ENCODE results near the gene FUOM. TPM values are rescaled to one million over a fixed set of nuclear protein-coding genes. Genes with fewer than 3 reads are reported as not detected.
A peak's percentile ranks its signal among the peaks of the same experiment; 100 is the strongest.
"Not testable (repeated sequence)": the region's sequence is repeated elsewhere in the genome, so short reads cannot be mapped to it uniquely, and the experiment has no call there.

Gene FUOM
- total and polyA plus RNA-seq, 7 donors, result 3.0 to 9.1 (median 5.4) TPM

- WGBS, 3 donors, result 3 to 9% (median 6%) methylated on average over 30 to 68 of the region's 78 CpGs
- no peaks in the 10 kb centered on the region for H3K9me3 ChIP-seq
- DNase-seq (peak; percentile 75 to 86), ATAC-seq (peak; percentile 68 to 74 (median 72))
- H3K27me3 ChIP-seq (ENCODE audit: insufficient read depth in 3 of 3, low read length in 2 of 3), result no peaks in the 10 kb centered on the region
- intact Hi-C loops (cut with DNase I), result no loop called here
- TF ChIP-seq CTCF (IDR thresholded peaks at IDR 0.05), result no peak
- peaks cover 9% of the 10 kb centered on the region for H3K4me1 ChIP-seq
- H3K36me3 ChIP-seq (ENCODE audit: insufficient read depth in 1 of 2, low read depth in 1 of 2), result peaks cover 0 to 25% of the 10 kb centered on the region in 2 donors
- H3K4me3 ChIP-seq, result peak within 1 kb of the TSS; percentile 80
- peak within 1 kb of the TSS; percentile 72 for H3K27ac ChIP-seq
These were observed 21.5 kb upstream of the FUOM start, which contains the start of gene PAOX for GRCh38 chr10:133379152-133379800. TSS of gene PAOX (plus strand) at chr10:133379262. CDS start at chr10:133379317, 55 bp downstream.

- no peaks in the 10 kb centered on the region for H3K27me3 ChIP-seq (ENCODE audit: insufficient read depth in 3 of 3, low read length in 2 of 3)
- H3K36me3 ChIP-seq (ENCODE audit: insufficient read depth in 1 of 2, low read depth in 1 of 2), result peaks cover 0 to 17% of the 10 kb centered on the region in 2 donors
- intact Hi-C loops (cut with DNase I), result no loop called here
- H3K27ac ChIP-seq, result peak overlapping the region; percentile 54
- H3K4me3 ChIP-seq, result peak overlapping the region; percentile 80
- H3K9me3 ChIP-seq, result no peaks in the 10 kb centered on the region
- ATAC-seq, result peak; percentile 70 to 79 (median 76)
- WGBS, 3 donors, result 0% methylated on average over 52 to 82 of the region's 90 CpGs
- TF ChIP-seq CTCF (IDR thresholded peaks at IDR 0.05), result no peak
- DNase-seq, result peak; percentile 72 to 85
- peaks cover 12% of the 10 kb centered on the region for H3K4me1 ChIP-seq
These were observed 20.7 kb upstream of the FUOM start for GRCh38 chr10:133378251-133379096.

DNA sequence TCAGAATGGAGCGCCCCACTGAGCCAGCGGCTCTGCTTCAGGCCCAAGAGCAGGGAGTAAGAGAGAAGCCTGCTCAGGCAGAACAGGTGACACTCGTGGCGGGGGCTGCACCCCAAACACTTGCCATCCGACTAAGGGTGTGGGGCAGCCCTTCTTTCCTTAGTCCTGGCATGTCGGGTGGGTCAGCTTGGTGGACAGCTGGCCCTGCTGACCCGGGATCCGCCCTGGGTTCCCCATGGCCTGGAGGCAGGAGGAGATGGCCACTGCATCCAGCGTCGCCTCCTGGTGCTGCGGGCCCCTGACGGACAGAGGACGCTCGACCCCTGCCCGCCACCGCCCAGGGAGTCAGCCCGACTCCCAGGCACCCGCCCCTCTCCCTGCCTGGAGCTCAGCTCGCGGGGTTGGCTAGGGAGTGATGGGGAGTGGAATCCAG lies 20.0 kb upstream of the FUOM start:
- peaks cover 0 to 10% of the 10 kb centered on the region in 2 donors for H3K36me3 ChIP-seq (ENCODE audit: insufficient read depth in 1 of 2, low read depth in 1 of 2)
- TF ChIP-seq CTCF (IDR thresholded peaks at IDR 0.05), result no peak
- intact Hi-C loops (cut with DNase I), result no loop called here
- H3K4me3 ChIP-seq, result peak overlapping the region; percentile 80
- H3K27me3 ChIP-seq (ENCODE audit: insufficient read depth in 3 of 3, low read length in 2 of 3), result no peaks in the 10 kb centered on the region
- H3K4me1 ChIP-seq, result peaks cover 12% of the 10 kb centered on the region
- H3K27ac ChIP-seq, result peak overlapping the region; percentile 54
- no peak for ATAC-seq
- H3K9me3 ChIP-seq, result no peaks in the 10 kb centered on the region
- 16 to 24% (median 20%) methylated on average over 18 to 20 of the region's 20 CpGs for WGBS, 3 donors
- DNase-seq, result no peak

- Histone ChIP-seq H3K27me3 (ENCODE audit: insufficient read depth in 3 of 3, low read length in 2 of 3) (no peaks in the 10 kb centered on the region), H3K4me1 (peaks cover 14% of the 10 kb centered on the region), H3K27ac (no peak overlapping the region), H3K4me3 (no peak overlapping the region), H3K9me3 (no peaks in the 10 kb centered on the region), H3K36me3 (ENCODE audit: insufficient read depth in 1 of 2, low read depth in 1 of 2) (peaks cover 0 to 9% of the 10 kb centered on the region in 2 donors)
- DNase-seq (no peak), ATAC-seq (no peak)
- intact Hi-C loops (cut with DNase I), result no loop called here
- TF ChIP-seq CTCF (IDR thresholded peaks at IDR 0.05), result no peak
- 75 to 86% (median 80%) methylated on average over 30 of the region's 30 CpGs for WGBS, 3 donors
These were observed 19.4 kb upstream of the FUOM start for GRCh38 chr10:133377025-133377817.

DNA sequence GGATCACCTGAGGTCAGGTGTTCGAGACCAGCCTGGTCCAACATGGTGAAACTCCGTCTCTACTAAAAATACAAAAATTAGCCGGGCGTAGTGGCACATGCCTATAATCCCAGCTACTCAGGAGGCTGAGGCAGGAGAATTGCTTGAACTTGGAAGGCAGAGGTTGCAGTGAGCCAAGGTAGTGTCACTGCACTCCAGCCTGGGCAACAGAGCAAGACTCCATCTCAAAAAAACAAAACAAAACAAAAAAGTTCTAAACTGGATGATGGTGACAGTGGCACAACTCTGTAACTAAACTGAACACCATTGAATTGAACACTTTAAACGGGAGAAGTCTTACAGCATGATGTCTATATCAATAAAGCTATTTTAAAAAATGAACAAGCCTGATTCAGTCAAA lies 18.4 kb upstream of the FUOM start:
- peaks cover 18% of the 10 kb centered on the region for H3K4me1 ChIP-seq
- H3K36me3 ChIP-seq (ENCODE audit: insufficient read depth in 1 of 2, low read depth in 1 of 2); H3K27ac ChIP-seq; DNase-seq; intact Hi-C loops (cut with DNase I); ATAC-seq; H3K9me3 ChIP-seq; H3K4me3 ChIP-seq; H3K27me3 ChIP-seq (ENCODE audit: insufficient read depth in 3 of 3, low read length in 2 of 3): not testable (repeated sequence)
- 92 to 97% (median 94%) methylated on average over 5 of the region's 5 CpGs for WGBS, 3 donors
